ENCODE data around the gene ATR.

DNA sequence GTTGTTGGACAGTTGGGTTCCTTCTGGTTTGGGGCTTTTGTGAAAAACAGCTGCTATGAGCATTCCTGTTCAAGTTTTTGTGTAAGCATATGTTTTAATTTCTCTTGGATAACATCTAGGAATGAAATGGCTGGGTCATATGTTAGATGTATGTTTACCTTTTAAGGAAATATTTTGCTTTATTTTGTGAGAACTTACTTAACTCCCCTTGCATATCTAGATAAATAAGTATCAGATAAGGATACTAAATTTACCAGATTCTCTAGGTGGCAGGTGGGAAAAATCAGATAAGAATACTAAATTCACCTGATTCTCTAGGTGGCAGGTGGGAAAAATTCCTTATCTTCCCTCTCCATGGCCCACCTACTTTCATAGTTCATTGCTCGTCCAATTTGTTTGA, 16.6 kb upstream of the ATR start:
- TF ChIP-seq CHD2 (IDR thresholded peaks at IDR 0.05; ENCODE audit: low read length, partially characterized antibody) (no peak), FOXS1 (CRISPR knock-in tag; IDR thresholded peaks at IDR 0.05) (no peak), RFX5 (IDR thresholded peaks at IDR 0.05) (no peak), KDM5A (IDR thresholded peaks at IDR 0.05) (no peak), BHLHE40 (IDR thresholded peaks at IDR 0.05; ENCODE audit: low read depth, low read length) (no peak)
- TF ChIP-seq, protein P1, sequence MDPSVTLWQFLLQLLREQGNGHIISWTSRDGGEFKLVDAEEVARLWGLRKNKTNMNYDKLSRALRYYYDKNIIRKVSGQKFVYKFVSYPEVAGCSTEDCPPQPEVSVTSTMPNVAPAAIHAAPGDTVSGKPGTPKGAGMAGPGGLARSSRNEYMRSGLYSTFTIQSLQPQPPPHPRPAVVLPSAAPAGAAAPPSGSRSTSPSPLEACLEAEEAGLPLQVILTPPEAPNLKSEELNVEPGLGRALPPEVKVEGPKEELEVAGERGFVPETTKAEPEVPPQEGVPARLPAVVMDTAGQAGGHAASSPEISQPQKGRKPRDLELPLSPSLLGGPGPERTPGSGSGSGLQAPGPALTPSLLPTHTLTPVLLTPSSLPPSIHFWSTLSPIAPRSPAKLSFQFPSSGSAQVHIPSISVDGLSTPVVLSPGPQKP (IDR thresholded peaks at IDR 0.05; ENCODE audit: low read depth, low read length): no peak
- TF ChIP-seq, protein P2, sequence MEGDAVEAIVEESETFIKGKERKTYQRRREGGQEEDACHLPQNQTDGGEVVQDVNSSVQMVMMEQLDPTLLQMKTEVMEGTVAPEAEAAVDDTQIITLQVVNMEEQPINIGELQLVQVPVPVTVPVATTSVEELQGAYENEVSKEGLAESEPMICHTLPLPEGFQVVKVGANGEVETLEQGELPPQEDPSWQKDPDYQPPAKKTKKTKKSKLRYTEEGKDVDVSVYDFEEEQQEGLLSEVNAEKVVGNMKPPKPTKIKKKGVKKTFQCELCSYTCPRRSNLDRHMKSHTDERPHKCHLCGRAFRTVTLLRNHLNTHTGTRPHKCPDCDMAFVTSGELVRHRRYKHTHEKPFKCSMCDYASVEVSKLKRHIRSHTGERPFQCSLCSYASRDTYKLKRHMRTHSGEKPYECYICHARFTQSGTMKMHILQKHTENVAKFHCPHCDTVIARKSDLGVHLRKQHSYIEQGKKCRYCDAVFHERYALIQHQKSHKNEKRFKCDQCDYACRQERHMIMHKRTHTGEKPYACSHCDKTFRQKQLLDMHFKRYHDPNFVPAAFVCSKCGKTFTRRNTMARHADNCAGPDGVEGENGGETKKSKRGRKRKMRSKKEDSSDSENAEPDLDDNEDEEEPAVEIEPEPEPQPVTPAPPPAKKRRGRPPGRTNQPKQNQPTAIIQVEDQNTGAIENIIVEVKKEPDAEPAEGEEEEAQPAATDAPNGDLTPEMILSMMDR (IDR thresholded peaks at IDR 0.05): no peak
